ENCODE results near the gene KCNH8.
A peak's percentile ranks its signal among the peaks of the same experiment; 100 is the strongest.

The KCNH8 gene

DNA sequence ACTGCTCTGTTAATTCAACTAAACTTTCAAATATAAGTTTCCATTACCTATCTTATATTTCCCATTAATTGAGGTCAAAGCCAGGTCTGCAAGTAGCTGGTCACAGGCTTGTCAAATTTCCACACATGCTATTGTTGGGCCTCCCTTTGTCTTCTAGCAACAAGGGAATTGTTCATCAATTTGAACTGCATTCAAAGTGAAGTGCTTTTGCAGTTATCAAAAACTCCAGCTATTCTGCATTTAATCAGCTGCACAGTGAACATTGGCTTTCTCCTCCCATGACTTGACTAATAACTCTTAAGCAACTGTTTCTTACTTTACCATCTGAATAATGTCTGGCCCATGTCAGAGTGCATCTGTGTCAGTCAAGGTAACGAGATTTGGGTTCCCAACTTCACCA, 198.4 kb downstream of the KCNH8 start:
- DNase-seq (ENCODE audit: extremely low spot score, insufficient read length, low read depth), result no peak
- FAIRE-seq, result no peak

- DNase-seq (ENCODE audit: extremely low spot score, insufficient read length, low read depth), result no peak
- no peak for FAIRE-seq
These were observed 199.4 kb downstream of the KCNH8 start for GRCh38 chr3:19347671-19348070.

- FAIRE-seq (no peak), DNase-seq (ENCODE audit: extremely low spot score, insufficient read length, low read depth) (no peak)
These were observed 200.2 kb downstream of the KCNH8 start for GRCh38 chr3:19348500-19348899.

DNA sequence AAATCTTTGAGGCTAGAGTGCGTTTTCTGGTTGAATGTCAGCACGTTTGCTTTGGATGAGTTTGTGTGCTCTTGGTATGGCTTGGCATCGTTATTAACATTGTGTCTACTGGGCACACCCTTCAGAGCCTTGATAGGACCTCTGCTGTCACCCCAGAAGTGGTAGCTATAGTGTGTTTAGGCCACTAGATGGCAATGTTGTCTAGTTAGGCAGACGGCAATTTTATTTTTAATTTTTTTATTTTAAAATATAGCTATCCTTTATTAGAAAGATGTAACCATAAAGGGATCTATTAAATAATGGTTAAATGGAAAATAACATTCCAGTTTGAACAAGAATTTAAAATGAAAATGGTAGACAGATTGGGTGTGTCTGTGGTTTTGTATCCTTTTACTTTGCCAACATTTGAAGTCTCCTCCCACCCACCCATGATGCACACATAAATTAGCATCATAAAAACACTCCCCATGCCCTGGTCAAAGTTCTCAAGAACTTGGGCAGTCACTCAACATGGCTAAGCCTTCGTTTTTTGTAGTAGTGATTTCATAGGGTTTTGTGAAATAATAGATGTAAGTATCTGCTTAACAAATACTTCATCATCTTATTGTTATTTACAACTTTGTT, 200.7 kb downstream of the KCNH8 start:
- peak; percentile 70 for FAIRE-seq
- DNase-seq (ENCODE audit: extremely low spot score, insufficient read length, low read depth), result no peak

DNA sequence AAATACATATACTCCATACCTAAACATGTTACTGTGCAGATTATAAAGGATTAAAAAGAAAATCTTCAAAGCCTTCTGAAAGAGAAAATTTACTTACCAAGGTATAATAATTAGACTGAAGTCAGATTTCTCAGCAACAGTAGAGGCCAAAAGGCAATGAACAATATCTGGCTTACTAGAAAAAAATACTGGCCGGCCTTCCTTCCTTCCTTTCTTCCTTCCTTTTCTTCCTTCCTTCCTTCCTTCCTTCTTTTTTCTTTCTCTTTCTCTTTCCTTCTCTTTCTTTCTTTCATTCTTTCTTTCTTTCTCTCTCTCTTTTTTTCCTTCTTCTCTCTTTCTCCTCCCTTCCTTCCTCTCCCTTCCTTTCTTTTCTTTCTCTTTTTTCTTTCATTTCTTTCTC, 209.6 kb downstream of the KCNH8 start:
- DNase-seq (ENCODE audit: extremely low spot score, insufficient read length, low read depth) (no peak), FAIRE-seq (no peak)

GRCh38 chr3:19363071-19363470, 214.8 kb downstream of the KCNH8 start:
- FAIRE-seq, result no peak
- no peak for DNase-seq (ENCODE audit: extremely low spot score, insufficient read length, low read depth)

DNA sequence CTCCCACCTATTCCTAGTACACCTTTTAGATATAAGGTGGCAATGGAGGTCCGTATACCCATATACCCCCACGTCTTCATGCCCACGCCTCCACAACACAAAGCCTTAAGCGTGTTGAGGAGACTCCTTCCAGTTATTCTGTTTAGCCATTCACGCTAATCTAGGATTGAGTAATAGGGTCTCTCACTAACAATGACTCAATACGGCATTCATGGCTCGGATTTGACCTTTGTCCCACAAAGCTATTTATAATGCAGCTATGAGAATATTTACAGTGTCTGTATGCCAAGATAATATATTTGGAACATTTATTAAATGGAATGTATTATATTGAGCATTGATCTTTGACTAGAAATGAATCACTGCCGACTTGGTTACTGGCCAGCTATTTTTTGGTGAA, 215.8 kb downstream of the KCNH8 start:
- DNase-seq (ENCODE audit: extremely low spot score, insufficient read length, low read depth), result no peak
- FAIRE-seq, result no peak

GRCh38 chr3:19365471-19365870, 217.2 kb downstream of the KCNH8 start:
- no peak for FAIRE-seq
- no peak for DNase-seq (ENCODE audit: extremely low spot score, insufficient read length, low read depth)

DNA sequence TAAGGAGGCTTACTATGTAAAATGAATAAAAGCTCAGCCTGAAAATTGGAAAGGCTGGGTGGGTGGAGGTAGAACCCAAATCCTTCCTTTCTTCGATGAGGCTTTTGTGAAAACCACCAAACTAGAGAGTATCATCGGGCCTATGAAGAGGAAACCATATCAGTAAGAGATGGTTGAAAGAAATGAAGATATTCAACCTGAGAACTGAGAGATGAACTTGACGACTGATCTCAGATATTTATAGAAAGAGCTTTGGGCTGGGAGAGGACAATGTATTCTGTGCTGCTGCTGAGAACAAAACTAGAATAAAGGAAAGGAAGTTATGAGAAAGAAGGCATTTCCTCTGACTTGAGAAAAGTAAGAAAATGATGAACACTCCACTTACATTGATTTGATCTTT, 236.6 kb downstream of the KCNH8 start:
- FAIRE-seq (no peak), DNase-seq (ENCODE audit: extremely low spot score, insufficient read length, low read depth) (no peak)

DNA sequence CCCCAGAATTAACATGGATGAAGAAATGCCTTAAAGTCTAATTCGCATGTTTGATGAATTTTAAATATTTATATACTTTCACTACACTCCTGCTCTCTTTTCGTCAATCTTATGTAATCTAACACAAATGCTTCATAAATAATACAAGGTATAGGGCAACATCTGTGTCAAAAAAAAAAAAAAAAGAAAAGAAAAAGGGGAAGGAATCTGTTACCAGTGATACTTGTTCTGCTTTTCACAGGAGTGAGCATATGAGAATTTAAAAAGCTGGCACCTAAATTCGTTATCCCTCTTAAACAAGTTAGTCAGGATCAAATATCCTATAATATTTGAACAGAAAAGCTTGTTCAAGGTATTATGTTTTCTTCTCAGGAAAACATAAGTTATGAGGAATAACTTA, 243.8 kb downstream of the KCNH8 start:
- DNase-seq (ENCODE audit: extremely low spot score, insufficient read length, low read depth) (no peak), FAIRE-seq (no peak)

DNA sequence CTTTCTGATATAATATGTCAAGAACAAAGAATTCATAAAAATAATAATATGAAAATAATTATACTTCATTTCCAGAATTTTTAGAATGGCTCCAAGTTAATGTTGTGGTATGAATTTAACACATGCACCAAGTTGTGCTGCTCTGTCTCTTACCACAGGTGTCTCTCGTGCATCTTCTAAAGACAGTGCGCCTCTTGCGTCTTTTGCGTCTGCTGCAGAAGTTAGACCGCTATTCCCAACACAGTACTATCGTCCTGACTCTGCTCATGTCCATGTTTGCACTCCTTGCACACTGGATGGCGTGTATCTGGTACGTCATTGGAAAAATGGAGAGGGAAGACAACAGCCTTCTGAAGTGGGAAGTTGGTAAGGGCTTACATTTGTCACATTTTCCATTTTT, 246.6 kb downstream of the KCNH8 start:
- DNase-seq (ENCODE audit: extremely low spot score, insufficient read length, low read depth), result no peak
- no peak for FAIRE-seq

GRCh38 chr3:19396726-19397125, 248.4 kb downstream of the KCNH8 start:
- no peak for DNase-seq (ENCODE audit: extremely low spot score, insufficient read length, low read depth)
- FAIRE-seq, result no peak

DNA sequence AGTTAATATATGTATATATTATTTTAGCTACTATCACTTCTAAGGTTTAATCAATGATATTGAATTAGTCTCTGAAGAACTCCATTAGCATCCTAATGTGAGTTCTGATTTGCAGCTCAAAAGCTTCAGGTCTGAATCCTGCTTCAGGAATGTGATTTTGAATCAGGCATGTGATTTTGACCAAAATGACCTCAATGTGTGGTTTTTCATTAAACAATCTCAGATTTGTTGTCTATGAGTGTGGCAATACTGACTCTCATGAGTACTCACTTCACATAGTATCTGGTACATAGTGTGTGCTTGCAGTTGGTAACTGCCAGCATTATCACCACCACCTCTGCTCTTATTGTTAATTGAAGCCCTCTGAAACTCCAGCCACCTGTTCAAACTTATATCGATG, 251.0 kb downstream of the KCNH8 start:
- no peak for FAIRE-seq
- no peak for DNase-seq (ENCODE audit: extremely low spot score, insufficient read length, low read depth)

GRCh38 chr3:19399836-19400235, 251.5 kb downstream of the KCNH8 start:
- DNase-seq (ENCODE audit: extremely low spot score, insufficient read length, low read depth) (no peak), FAIRE-seq (no peak)

DNA sequence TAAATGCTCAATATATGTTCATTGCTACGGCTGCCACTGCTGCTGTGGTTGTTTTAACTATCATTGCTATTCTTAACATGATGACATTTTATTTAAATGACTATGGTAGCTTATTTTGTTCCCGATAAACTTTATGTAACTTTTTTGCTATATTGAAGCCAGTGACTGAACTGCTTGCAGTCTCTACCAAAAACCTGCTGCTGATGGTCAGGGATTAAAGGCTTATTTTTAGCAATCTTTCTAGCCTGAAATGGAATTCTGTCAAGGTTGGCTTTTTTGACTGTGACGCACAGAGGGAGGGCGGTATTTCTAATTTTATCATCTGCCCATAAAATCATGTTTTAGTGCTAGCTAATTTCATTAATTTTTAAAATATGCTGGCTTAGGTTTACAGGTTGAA, 271.8 kb downstream of the KCNH8 start:
- DNase-seq (ENCODE audit: extremely low spot score, insufficient read length, low read depth) (no peak), FAIRE-seq (no peak)

DNA sequence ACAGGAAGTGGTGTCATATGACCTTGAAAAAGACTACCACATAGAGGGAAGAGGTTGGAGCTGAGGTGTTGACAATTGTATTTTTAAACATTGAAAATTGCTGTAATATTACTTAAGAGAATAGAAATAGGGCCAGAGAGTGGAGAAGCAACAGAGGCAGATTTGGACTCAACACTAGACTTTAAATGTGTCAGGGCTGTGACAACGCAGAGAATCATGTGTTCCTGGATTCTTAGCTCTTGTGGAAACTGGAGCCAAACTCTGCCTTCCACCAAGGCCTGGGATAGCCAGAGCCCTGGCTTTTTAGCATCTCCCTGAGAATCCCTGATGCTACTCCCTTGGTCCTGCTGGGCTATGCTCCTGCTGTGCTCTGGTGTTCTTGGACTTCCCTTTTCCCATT, 277.5 kb downstream of the KCNH8 start:
- no peak for FAIRE-seq

GRCh38 chr3:19427422-19428149, 279.3 kb downstream of the KCNH8 start:
- no peak for FAIRE-seq

More for the DNA sequence above, 277.5 kb downstream of the KCNH8 start:
- no peak for DNase-seq (ENCODE audit: extremely low spot score, insufficient read length, low read depth)

DNA sequence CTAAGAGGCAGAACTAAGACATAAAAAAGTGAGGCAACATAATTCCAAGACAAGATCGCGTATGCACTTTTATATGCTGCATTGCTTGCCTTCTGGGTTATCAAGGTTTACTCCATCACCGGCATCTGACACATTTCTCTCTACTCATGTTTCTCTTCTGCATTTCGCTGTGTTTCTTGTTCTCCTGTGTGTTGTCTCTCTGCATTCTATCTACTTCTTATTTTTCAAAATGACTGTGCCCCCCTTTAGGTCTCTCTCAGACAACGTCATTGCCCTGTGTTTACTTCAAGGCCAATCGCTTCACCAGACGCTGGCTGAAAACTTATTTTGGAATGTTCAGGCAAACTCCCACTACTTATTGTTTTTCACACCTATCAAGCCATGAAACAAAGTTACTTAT, 280.4 kb downstream of the KCNH8 start:
- no peak for DNase-seq (ENCODE audit: extremely low spot score, insufficient read length, low read depth)

More at GRCh38 chr3:19427422-19428149, 279.3 kb downstream of the KCNH8 start:
- DNase-seq (ENCODE audit: extremely low spot score, insufficient read length, low read depth), result no peak

GRCh38 chr3:19432669-19433068, 284.4 kb downstream of the KCNH8 start:
- no peak for DNase-seq (ENCODE audit: extremely low spot score, insufficient read length, low read depth)
- FAIRE-seq, result no peak

More for the DNA sequence above, 280.4 kb downstream of the KCNH8 start:
- FAIRE-seq, result no peak

GRCh38 chr3:19436746-19437145, 288.4 kb downstream of the KCNH8 start:
- FAIRE-seq, result no peak
- no peak for DNase-seq (ENCODE audit: extremely low spot score, insufficient read length, low read depth)

GRCh38 chr3:19439944-19440343, 291.6 kb downstream of the KCNH8 start:
- FAIRE-seq, result no peak
- DNase-seq (ENCODE audit: extremely low spot score, insufficient read length, low read depth), result no peak

DNA sequence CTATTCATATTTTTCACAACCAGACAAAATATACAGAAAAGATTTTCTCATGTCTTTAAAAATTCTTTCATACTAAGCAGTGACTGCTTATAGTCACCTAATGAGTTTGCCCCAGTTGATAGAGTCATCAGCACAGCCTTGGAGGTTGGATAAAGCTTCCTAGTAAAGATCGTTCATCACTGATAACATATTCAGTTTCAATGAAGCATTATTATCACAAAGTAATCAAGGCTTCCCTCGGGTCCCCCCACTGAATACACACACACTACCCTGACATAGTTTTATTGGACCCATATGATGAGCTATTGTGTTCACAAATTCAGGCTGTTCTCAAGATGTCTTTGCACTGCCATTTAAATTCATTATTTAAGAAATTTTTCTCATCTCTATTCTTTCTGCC, 297.8 kb downstream of the KCNH8 start:
- no peak for DNase-seq (ENCODE audit: extremely low spot score, insufficient read length, low read depth)
- FAIRE-seq, result no peak
